HFFc6 (cell line): ENCODE measurements around the gene SSH3. TPM values are rescaled to one million over a fixed set of nuclear protein-coding genes. Genes with fewer than 3 reads are reported as not detected.

Source experiments
- DNase-seq: peaks from one replicate; pipeline ENCODE4 v3.0.0-alpha.2; 2018
- H3K27ac Mint-ChIP-seq: 2 replicates; pipeline ENCODE4 v1.8.0; 2020; ENCODE audit warnings: mild to moderate bottlenecking, mixed read lengths
- H3K27me3 Mint-ChIP-seq: 2 replicates; pipeline ENCODE4 v1.8.0; 2021; ENCODE audit warnings: mild to moderate bottlenecking, moderate library complexity, mixed read lengths; ENCODE audit not compliant: insufficient read depth
- H3K36me3 Mint-ChIP-seq: 2 replicates; pipeline ENCODE4 v1.8.0; 2021; ENCODE audit warnings: low read depth, mixed read lengths
- H3K4me1 Mint-ChIP-seq: 2 replicates; pipeline ENCODE4 v1.8.0; 2020; ENCODE audit warnings: low read depth, mixed read lengths
- H3K4me3 Mint-ChIP-seq: 2 replicates; pipeline ENCODE4 v1.8.0; 2020; ENCODE audit warnings: mild to moderate bottlenecking, moderate library complexity, mixed read lengths
- H3K9me3 Mint-ChIP-seq: 2 replicates; pipeline ENCODE4 v1.8.0; 2020; ENCODE audit warnings: mild to moderate bottlenecking, mixed read lengths
- CTCF ChIP-seq: fragments of 200-600 bp; sonication (generic); IDR thresholded peaks from 2 replicates; pipeline ENCODE4 v1.5.0; 2021; ENCODE audit warnings: antibody characterized with exemption, mild to moderate bottlenecking
- total RNA-seq, 6 experiments: library from RNA; stranded (reverse); fragmentation: NEBNext Ultra II Directional; extraction: Animal tissue kit (Norgen Biotek cat#: 25700); gene quantifications; 2 replicates in 1 of 6; 3 replicates in 5 of 6; pipeline ENCODE4 v1.2.3, GENCODE V29; 2021

Gene SSH3
- total RNA-seq, 6 experiments from 2014 or later, result 17.0 to 28.7 (median 22.6) TPM

- DNase-seq, result no peak
- Mint-ChIP-seq H3K4me3 (0 out of 2 replicates have a peak overlapping the region, but pooled peaks have one; percentile 5), H3K27me3 (peaks cover 5% of the 10 kb centered on the region), H3K36me3 (no peaks in the 10 kb centered on the region), H3K27ac (peak overlapping the region; percentile 100), H3K4me1 (peaks cover 58% of the 10 kb centered on the region), H3K9me3 (no peaks in the 10 kb centered on the region)
- no peak for TF ChIP-seq CTCF
These were observed 53.1 kb downstream of the SSH3 start for GRCh38 chr11:67356387-67356863.

- H3K27ac Mint-ChIP-seq, result peak overlapping the region; percentile 84
- H3K36me3 Mint-ChIP-seq, result no peaks in the 10 kb centered on the region
- H3K27me3 Mint-ChIP-seq, result peaks cover 5% of the 10 kb centered on the region
- TF ChIP-seq CTCF, result peak; percentile 97
- H3K9me3 Mint-ChIP-seq, result no peaks in the 10 kb centered on the region
- peak; percentile 76 for DNase-seq
- H3K4me1 Mint-ChIP-seq, result peaks cover 54% of the 10 kb centered on the region
- peak overlapping the region; percentile 5; the same call in 1 of the 2 replicates for H3K4me3 Mint-ChIP-seq
These were observed 53.7 kb downstream of the SSH3 start for GRCh38 chr11:67356864-67357561.

GRCh38 chr11:67357831-67358670 lies 54.7 kb downstream of the SSH3 start:
- no peak for TF ChIP-seq CTCF
- peak; percentile 50 for DNase-seq
- Mint-ChIP-seq H3K27ac (peak overlapping the region; percentile 84), H3K36me3 (no peaks in the 10 kb centered on the region), H3K4me3 (no peak overlapping the region; the same call in 1 of the 2 replicates), H3K4me1 (peaks cover 54% of the 10 kb centered on the region), H3K9me3 (no peaks in the 10 kb centered on the region), H3K27me3 (peaks cover 3% of the 10 kb centered on the region)

Other genes starting within 250 kb of the SSH3 start
- 10 to 100 TPM in 2 of 6 experiments, 1 to 10 TPM in 4; 5.2 to 17.8 (median 6.1) TPM for gene RHOD, start 246.7 kb upstream of the SSH3 start, total RNA-seq
- 10 to 100 TPM; 46.1 to 55.0 (median 49.7) TPM for gene KDM2A, start 184.3 kb upstream of the SSH3 start, total RNA-seq
- gene GRK2, start 37.1 kb upstream of the SSH3 start, total RNA-seq, result 10 to 100 TPM; 26.2 to 35.5 (median 32.1) TPM
- gene ANKRD13D, start 14.2 kb upstream of the SSH3 start, total RNA-seq, result 10 to 100 TPM; 24.7 to 34.6 (median 26.4) TPM
- gene POLD4, start 50.0 kb downstream of the SSH3 start, total RNA-seq, result 10 to 100 TPM; 69.1 to 80.7 (median 70.9) TPM
- 10 to 100 TPM in 4 of 6 experiments, 1 to 10 TPM in 2; 8.9 to 12.8 (median 10.5) TPM for gene CLCF1, start 70.1 kb downstream of the SSH3 start, total RNA-seq
- gene RAD9A, start 88.5 kb downstream of the SSH3 start, total RNA-seq, result 10 to 100 TPM in 1 of 6 experiments, 1 to 10 TPM in 5; 7.6 to 10.3 (median 8.8) TPM
- gene PPP1CA, start 98.3 kb downstream of the SSH3 start, total RNA-seq, result 100 to 1,000 TPM; 162 to 191 (median 180) TPM
- gene TBC1D10C, start 100.6 kb downstream of the SSH3 start, total RNA-seq, result not detected
- gene CARNS1, start 112.1 kb downstream of the SSH3 start, total RNA-seq, result under 1 TPM in 5 of 6 experiments, not detected in 1; 0.05 to 0.14 (median 0.06) TPM
- 10 to 100 TPM; 51.5 to 58.4 (median 55.8) TPM for gene RPS6KB2, start 125.0 kb downstream of the SSH3 start, total RNA-seq
- gene PTPRCAP, start 134.2 kb downstream of the SSH3 start, total RNA-seq, result under 1 TPM in 3 of 6 experiments, not detected in 3; 0.35 to 0.50 (median 0.40) TPM
- 100 to 1,000 TPM in 5 of 6 experiments, 10 to 100 TPM in 1; 98.8 to 127 (median 108) TPM for gene CORO1B, start 139.9 kb downstream of the SSH3 start, total RNA-seq
- not detected for gene GPR152, start 149.2 kb downstream of the SSH3 start, total RNA-seq
- gene CABP4, start 151.8 kb downstream of the SSH3 start, total RNA-seq, result not detected
- 10 to 100 TPM; 28.5 to 43.7 (median 32.2) TPM for gene TMEM134, start 165.7 kb downstream of the SSH3 start, total RNA-seq
- gene AIP, start 179.5 kb downstream of the SSH3 start, total RNA-seq, result 10 to 100 TPM; 53.0 to 59.4 (median 55.1) TPM
- 10 to 100 TPM; 19.6 to 30.3 (median 23.5) TPM for gene PITPNM1, start 201.8 kb downstream of the SSH3 start, total RNA-seq
- gene CDK2AP2, start 204.6 kb downstream of the SSH3 start, total RNA-seq, result 10 to 100 TPM; 29.3 to 36.0 (median 31.5) TPM
- gene CABP2, start 219.9 kb downstream of the SSH3 start, total RNA-seq, result not detected